ES-I3 (cell line): ENCODE data around the gene SMPD3.

Source experiments
- H3K36me3 ChIP-seq: 2 replicates; pipeline ENCODE4 v1.6.1; 2013; ENCODE audit warnings: mild to moderate bottlenecking, low read length, control low read depth, moderate library complexity; ENCODE audit not compliant: insufficient read depth
- H3K4me1 ChIP-seq: 2 replicates; pipeline ENCODE4 v1.6.1; 2013; ENCODE audit warnings: mild to moderate bottlenecking, control low read depth, low read length; ENCODE audit not compliant: insufficient read depth
- H3K9ac ChIP-seq: 2 replicates; pipeline ENCODE4 v1.6.1; 2013; ENCODE audit warnings: low read depth, mild to moderate bottlenecking, low read length, moderate library complexity
- H3K9me3 ChIP-seq: 2 replicates; pipeline ENCODE4 v1.6.1; 2013; ENCODE audit warnings: mild to moderate bottlenecking, low read length, moderate library complexity; ENCODE audit not compliant: control insufficient read depth, insufficient read depth

SMPD3 gene

DNA sequence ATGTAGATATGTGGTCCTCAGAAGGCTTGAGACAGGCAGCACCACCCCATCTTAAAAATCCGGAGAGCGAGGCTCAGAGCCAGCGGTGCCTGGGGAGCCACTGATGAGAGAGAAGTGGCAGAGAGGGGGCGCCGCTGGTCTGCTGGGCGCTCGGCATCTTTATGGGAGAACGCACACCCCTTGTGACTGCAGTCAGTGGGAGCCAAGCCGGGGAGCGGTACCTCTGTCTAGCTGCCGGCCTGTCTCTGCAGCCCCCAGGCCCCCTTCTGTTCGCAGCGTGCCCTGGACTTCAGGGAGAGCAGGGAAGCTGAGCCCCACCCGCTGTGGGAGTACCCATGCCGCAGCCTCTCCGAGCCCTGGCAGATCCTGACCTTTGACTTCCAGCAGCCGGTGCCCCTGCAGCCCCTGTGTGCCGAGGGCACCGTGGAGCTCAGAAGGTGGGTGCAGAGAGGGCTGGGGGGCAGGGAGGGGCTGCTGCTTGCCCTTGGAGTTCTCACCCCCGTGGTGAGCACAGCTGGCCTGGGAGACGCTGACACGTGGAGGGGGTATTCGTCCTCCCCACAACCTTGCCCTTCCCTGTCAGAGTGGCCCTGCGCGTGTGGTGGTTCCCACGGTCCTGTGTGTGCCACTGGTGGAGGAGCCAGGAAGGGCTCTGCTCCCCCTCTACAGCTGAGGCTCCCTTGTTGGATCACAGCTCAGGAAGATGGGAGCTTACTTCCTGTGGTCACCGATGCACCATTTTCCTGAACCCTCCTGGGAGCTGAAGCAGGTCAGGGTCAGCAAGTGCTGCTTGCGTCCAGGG, 92.7 kb downstream of the SMPD3 start:
- no peaks in the 10 kb centered on the region; the same call in none of the 2 replicates for H3K36me3 ChIP-seq
- no peak overlapping the region for H3K9ac ChIP-seq
- no peaks in the 10 kb centered on the region for H3K4me1 ChIP-seq

GRCh38 chr16:68354816-68355215, 93.5 kb downstream of the SMPD3 start:
- H3K4me1 ChIP-seq = no peaks in the 10 kb centered on the region
- peaks cover 2% of the 10 kb centered on the region for H3K36me3 ChIP-seq
- no peak overlapping the region for H3K9ac ChIP-seq
- H3K9me3 ChIP-seq = no peaks in the 10 kb centered on the region

More for the DNA sequence above, 92.7 kb downstream of the SMPD3 start:
- H3K9me3 ChIP-seq = no peaks in the 10 kb centered on the region

GRCh38 chr16:68353366-68353765, 94.9 kb downstream of the SMPD3 start:
- H3K4me1 ChIP-seq = no peaks in the 10 kb centered on the region
- H3K9me3 ChIP-seq = no peaks in the 10 kb centered on the region
- H3K36me3 ChIP-seq = peaks cover 2% of the 10 kb centered on the region
- no peak overlapping the region for H3K9ac ChIP-seq

GRCh38 chr16:68351991-68352431, 96.3 kb downstream of the SMPD3 start:
- peaks cover 5% of the 10 kb centered on the region for H3K36me3 ChIP-seq
- H3K4me1 ChIP-seq = no peaks in the 10 kb centered on the region
- no peaks in the 10 kb centered on the region for H3K9me3 ChIP-seq

GRCh38 chr16:68351463-68351862, 96.8 kb downstream of the SMPD3 start:
- Histone ChIP-seq H3K9me3 (no peaks in the 10 kb centered on the region), H3K4me1 (no peaks in the 10 kb centered on the region), H3K36me3 (peaks cover 5% of the 10 kb centered on the region; the same call in 1 of the 2 replicates), H3K9ac (no peak overlapping the region)

More at GRCh38 chr16:68351991-68352431, 96.3 kb downstream of the SMPD3 start:
- H3K9ac ChIP-seq = no peak overlapping the region

GRCh38 chr16:68350813-68351350, 97.4 kb downstream of the SMPD3 start:
- H3K9ac ChIP-seq = no peak overlapping the region
- no peaks in the 10 kb centered on the region for H3K4me1 ChIP-seq
- peaks cover 5% of the 10 kb centered on the region; the same call in 1 of the 2 replicates for H3K36me3 ChIP-seq
- H3K9me3 ChIP-seq = no peaks in the 10 kb centered on the region

DNA sequence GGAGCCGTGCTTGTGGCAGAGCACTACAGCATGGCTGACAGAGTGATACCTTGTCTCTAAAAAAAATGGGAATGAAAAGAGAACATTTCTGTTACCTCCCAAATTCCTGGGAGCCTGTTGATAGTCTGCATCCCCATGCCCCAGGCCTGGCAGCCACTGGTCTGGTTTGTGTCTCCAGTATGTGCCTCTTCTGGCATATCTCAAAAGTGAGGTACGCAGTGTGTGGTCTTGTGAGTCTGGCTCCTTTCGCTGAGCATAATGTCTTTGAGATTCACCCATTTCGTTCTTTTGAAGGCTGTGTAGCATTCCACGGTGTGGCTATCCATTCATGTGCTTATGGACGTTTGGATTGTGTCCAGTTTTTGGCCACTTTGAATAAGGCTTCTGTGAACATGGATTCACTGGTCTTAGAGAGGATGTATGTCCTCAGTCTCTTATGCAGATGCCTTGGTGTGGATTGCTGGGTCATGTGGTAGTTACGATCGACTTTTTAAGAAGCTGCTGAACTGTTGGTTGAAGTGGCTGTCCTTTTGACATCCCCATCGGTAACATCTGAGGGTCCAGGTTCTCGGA, 98.4 kb downstream of the SMPD3 start:
- Histone ChIP-seq H3K9ac (no peak overlapping the region), H3K9me3 (no peaks in the 10 kb centered on the region), H3K36me3 (peaks cover 5% of the 10 kb centered on the region), H3K4me1 (no peaks in the 10 kb centered on the region)

DNA sequence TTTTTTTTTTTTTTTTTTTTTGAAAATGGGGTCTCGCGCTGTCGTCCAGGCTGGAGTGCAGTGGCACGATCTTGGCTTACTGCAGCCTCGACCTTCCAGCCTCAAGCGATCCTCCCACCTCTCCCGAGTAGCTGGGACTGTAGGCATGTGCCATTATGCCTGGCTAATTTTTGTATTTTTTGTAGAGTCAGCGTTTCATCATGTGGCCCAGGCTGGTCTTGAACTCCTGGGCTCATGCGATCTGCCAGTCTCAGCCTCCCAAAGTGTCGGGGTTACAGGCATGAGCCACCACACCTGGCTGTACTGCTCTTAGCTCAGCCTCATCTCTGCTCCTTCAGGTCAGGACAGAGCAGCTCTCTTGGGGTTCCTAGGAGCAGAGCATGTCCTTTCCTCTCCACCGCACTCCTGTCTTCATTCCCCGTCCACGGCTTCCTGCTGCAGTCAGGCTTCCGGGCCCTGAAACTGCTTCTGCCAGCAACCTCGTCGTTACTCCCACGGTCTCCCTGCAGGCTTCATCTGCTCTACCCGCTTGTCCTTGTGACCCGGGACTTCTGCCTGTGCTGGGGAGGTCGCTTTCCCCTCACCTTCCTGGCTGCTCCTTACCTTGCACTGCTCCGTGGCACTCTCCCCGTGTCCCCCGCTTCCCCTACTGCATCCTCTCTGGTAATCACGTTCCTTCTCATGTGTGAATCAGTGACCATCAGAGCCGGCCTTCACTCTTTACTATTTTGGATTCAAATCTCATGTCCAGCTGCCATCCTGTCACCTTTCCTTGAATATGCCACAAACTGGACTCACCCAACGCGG, 99.5 kb downstream of the SMPD3 start:
- H3K9ac ChIP-seq = no peak overlapping the region
- H3K4me1 ChIP-seq = no peaks in the 10 kb centered on the region
- peaks cover 5% of the 10 kb centered on the region; the same call in 1 of the 2 replicates for H3K36me3 ChIP-seq
- no peaks in the 10 kb centered on the region for H3K9me3 ChIP-seq

- Histone ChIP-seq H3K36me3 (peaks cover 11% of the 10 kb centered on the region), H3K4me1 (no peaks in the 10 kb centered on the region), H3K9me3 (no peaks in the 10 kb centered on the region), H3K9ac (no peak overlapping the region)
Measured at GRCh38 chr16:68347605-68348004, 100.7 kb downstream of the SMPD3 start.

GRCh38 chr16:68346892-68347480, 101.3 kb downstream of the SMPD3 start:
- Histone ChIP-seq H3K9ac (no peak overlapping the region), H3K9me3 (no peaks in the 10 kb centered on the region), H3K36me3 (peaks cover 11% of the 10 kb centered on the region), H3K4me1 (no peaks in the 10 kb centered on the region)

DNA sequence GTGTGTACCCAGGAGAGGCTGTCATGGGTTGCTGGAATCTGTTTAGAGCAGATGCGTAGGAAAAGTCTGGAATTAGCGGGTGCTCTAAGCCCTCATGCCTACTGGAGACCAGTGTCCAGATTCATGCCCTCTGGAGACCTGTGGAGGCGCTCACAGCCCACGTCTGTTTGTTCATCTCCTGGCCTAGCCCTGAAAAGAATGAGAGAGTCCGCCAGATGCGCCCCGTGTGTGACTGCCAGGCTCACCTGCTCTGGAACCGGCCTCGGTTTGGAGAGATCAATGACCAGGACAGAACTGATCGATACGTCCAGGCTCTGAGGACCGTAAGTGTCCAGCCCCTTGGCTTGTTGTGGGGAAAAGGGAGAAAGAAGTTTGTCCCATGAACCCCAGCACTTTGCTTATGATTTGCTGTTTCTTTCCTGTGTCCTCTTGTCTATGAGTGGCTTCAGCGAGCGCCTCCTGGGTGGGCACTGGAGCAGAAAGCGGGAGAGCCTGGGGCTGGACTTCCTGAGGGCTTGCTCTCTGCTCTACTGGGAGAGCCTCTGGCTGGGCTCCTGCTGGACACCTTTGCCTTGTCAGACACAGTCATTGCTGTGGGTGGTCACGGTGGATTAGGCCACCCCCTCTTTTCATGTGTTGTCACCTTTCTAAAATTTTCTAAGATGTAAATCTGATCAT, 102.2 kb downstream of the SMPD3 start:
- H3K9ac ChIP-seq = no peak overlapping the region
- H3K9me3 ChIP-seq = no peaks in the 10 kb centered on the region
- H3K4me1 ChIP-seq = no peaks in the 10 kb centered on the region
- peaks cover 11% of the 10 kb centered on the region for H3K36me3 ChIP-seq

GRCh38 chr16:68345351-68345810, 102.9 kb downstream of the SMPD3 start:
- no peaks in the 10 kb centered on the region for H3K9me3 ChIP-seq
- no peak overlapping the region for H3K9ac ChIP-seq
- H3K4me1 ChIP-seq = no peaks in the 10 kb centered on the region
- peaks cover 11% of the 10 kb centered on the region for H3K36me3 ChIP-seq

- Histone ChIP-seq H3K9ac (no peak overlapping the region), H3K36me3 (peaks cover 15% of the 10 kb centered on the region), H3K4me1 (no peaks in the 10 kb centered on the region), H3K9me3 (no peaks in the 10 kb centered on the region)
Measured at GRCh38 chr16:68344252-68344651, 104.1 kb downstream of the SMPD3 start.
